Left lung (tissue), 10 donors: ENCODE measurements around the gene TTC4. TPM values are rescaled to one million over a fixed set of nuclear protein-coding genes. Genes with fewer than 3 reads are reported as not detected.

Source experiments
- ATAC-seq: fragments of 200-7000 bp; cut with Tn5 transposase; one replicate; pipeline ENCODE4 v1.9.1; 2020; ENCODE audit warnings: moderate library complexity
- DNase-seq, 4 donors: peaks; one replicate each; pipeline ENCODE4 v3.0.0-alpha.2; 2013 to 2020
- H3K27ac ChIP-seq, 2 donors: fragments of 200-600 bp; sonication (generic) in 1 of 2; one replicate each; pipeline versions ENCODE4 v1.5.0 to v1.8.0; 2020 to 2021
- H3K27me3 ChIP-seq, 2 donors: fragments of 200-600 bp; sonication (generic) in 1 of 2; one replicate each; pipeline versions ENCODE4 v1.5.0 to v1.8.0; 2020 to 2021
- H3K36me3 ChIP-seq, 2 donors: fragments of 200-600 bp; sonication (generic) in 1 of 2; one replicate each; pipeline versions ENCODE4 v1.5.0 to v1.8.0; 2020 to 2021
- H3K4me1 ChIP-seq, 2 donors: fragments of 200-600 bp; one replicate each; pipeline ENCODE4 v1.8.0; 2021
- H3K4me3 ChIP-seq, 2 donors: fragments of 200-600 bp; sonication (generic) in 1 of 2; one replicate each; pipeline versions ENCODE4 v1.5.0 to v1.8.0; 2020 to 2021; ENCODE audit warnings: mild to moderate bottlenecking in 1 of 2
- H3K9me3 ChIP-seq, 2 donors: fragments of 200-600 bp; sonication (generic) in 1 of 2; one replicate each; pipeline versions ENCODE4 v1.5.0 to v1.8.0; 2020 to 2021
- CTCF ChIP-seq, 2 donors: fragments of 200-600 bp; sonication (generic) in 1 of 2; IDR thresholded peaks; one replicate each; pipeline versions ENCODE4 v1.5.0 to v1.8.0; 2021; ENCODE audit warnings: antibody characterized with exemption in 2 of 2
- intact Hi-C, 2 donors: fragments of 100-400 bp; cut with DNase I; formaldehyde crosslinking; loops; one replicate each; pipeline versions ENCODE4 v1.11.2 to v1.14.2; 2022
- polyA plus RNA-seq, 6 donors: library from polyadenylated mRNA; unstranded; fragments of 120-200 nt; gene quantifications; one replicate each; pipeline ENCODE4 v1.2.1, GENCODE V29; 2013; ENCODE audit not compliant: insufficient read length in 6 of 6
- total RNA-seq, 2 donors: library from RNA; stranded (reverse); fragmentation: NEBNext Ultra II Directional; extraction: Animal tissue kit (Norgen Biotek cat#: 25700); gene quantifications; one replicate each; pipeline ENCODE4 v1.2.1, GENCODE V29; 2021
- donor health status: DM: no; HTN: yes; CAD: no.
- donor health status: DM: no; HTN: no; CAD: no.

The TTC4 gene
- total and polyA plus RNA-seq, 8 donors = 15.0 to 36.7 (median 34.8) TPM

GRCh38 chr1:54701066-54701465 is 14.6 kb upstream of the TTC4 start:
- no peak for ATAC-seq
- intact Hi-C loops = no loop called here
- Histone ChIP-seq H3K4me3 (no peak overlapping the region), H3K27me3 (no peaks in the 10 kb centered on the region), H3K9me3 (no peaks in the 10 kb centered on the region), H3K4me1 (no peaks in the 10 kb centered on the region), H3K27ac (no peak overlapping the region), H3K36me3 (no peaks in the 10 kb centered on the region)
- no peak for TF ChIP-seq CTCF (IDR thresholded peaks at IDR 0.05)
- DNase-seq = no peak

DNA sequence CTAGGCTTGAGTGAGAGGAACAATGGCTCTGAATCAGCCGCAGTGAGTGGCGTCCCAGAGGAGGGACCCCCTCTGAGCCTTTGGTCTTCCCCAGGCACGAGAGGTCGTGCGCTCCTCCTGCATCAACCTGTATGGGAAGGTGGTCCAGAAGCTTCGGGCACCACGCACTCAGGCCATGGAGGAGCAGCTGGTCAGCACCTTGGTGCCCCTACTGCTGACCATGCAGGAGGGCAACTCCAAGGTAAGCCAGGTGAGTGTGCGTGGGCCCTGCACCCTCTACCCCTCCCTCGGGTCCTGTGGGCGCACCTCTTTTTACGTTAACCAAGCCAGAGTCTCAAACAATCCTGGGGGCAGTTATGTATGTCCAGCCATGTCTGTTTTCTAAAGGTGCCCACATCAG is 13.7 kb upstream of the TTC4 start:
- Histone ChIP-seq H3K4me1 (no peaks in the 10 kb centered on the region), H3K27me3 (no peaks in the 10 kb centered on the region), H3K27ac (no peak overlapping the region), H3K36me3 (no peaks in the 10 kb centered on the region), H3K4me3 (no peak overlapping the region), H3K9me3 (no peaks in the 10 kb centered on the region)
- no peak for DNase-seq
- TF ChIP-seq CTCF (IDR thresholded peaks at IDR 0.05) = no peak
- intact Hi-C loops = no loop called here
- ATAC-seq = no peak

- no peak for ATAC-seq
- no peak for DNase-seq
- no peak for TF ChIP-seq CTCF (IDR thresholded peaks at IDR 0.05)
Observed at GRCh38 chr1:54703471-54703870, 12.2 kb upstream of the TTC4 start.

DNA sequence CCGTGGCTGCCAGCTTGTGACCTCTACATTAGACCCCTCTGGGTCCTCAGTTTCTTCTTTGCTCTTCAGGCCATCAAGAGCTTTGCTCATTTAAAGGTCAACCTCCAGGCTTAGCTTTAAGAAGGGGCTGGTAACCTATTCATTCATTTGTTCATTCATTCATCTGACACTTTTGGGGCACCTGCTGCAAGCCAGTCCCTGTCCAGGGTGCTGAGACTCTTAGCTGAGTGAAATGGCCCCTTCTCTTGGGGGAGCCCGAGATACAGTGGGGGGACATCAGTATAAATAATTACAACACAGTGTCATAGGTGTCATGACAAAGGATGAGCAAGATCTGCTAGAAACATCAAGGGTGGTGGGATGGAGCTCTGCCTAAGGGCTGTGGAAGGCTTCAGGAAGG is 10.5 kb upstream of the TTC4 start:
- no peak overlapping the region for H3K4me3 ChIP-seq

More at GRCh38 chr1:54703471-54703870, 12.2 kb upstream of the TTC4 start:
- no peaks in the 10 kb centered on the region for H3K36me3 ChIP-seq
- H3K27me3 ChIP-seq = no peaks in the 10 kb centered on the region
- no peak overlapping the region for H3K4me3 ChIP-seq
- no peaks in the 10 kb centered on the region for H3K9me3 ChIP-seq
- no peak overlapping the region for H3K27ac ChIP-seq
- no peaks in the 10 kb centered on the region for H3K4me1 ChIP-seq
- intact Hi-C loops = no loop called here

DNA sequence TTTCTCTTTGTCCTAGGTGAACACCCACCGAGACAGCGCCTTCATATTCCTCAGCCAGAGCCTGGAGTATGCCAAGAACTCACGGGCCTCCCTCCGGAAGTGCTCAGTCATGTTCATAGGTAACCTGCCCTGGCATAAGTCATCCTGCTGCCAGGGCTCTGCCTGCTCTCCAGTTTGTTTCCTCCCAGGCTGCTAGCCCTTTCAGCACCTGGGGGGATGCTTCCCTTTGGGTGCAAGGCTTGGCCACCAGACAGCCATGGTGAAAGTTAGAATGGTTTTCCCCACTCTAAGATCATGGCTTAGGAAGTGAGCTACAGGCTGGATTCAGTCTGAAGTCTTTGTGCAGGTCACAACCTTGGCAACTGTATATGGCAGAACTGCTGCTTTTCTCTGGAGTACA is 9.2 kb upstream of the TTC4 start:
- intact Hi-C loops = no loop called here
- no peak for TF ChIP-seq CTCF (IDR thresholded peaks at IDR 0.05)
- Histone ChIP-seq H3K4me3 (no peak overlapping the region), H3K27me3 (no peaks in the 10 kb centered on the region), H3K9me3 (no peaks in the 10 kb centered on the region), H3K36me3 (no peaks in the 10 kb centered on the region), H3K27ac (no peak overlapping the region), H3K4me1 (no peaks in the 10 kb centered on the region)
- DNase-seq (no peak), ATAC-seq (no peak)

More for the DNA sequence above, 10.5 kb upstream of the TTC4 start:
- Histone ChIP-seq H3K9me3 (no peaks in the 10 kb centered on the region), H3K27me3 (no peaks in the 10 kb centered on the region), H3K27ac (no peak overlapping the region), H3K36me3 (no peaks in the 10 kb centered on the region), H3K4me1 (no peaks in the 10 kb centered on the region)
- ATAC-seq (no peak), DNase-seq (no peak)
- intact Hi-C loops = no loop called here
- TF ChIP-seq CTCF (IDR thresholded peaks at IDR 0.05) = no peak
